ENCODE measurements around the gene GPR3.
"Not testable (repeated sequence)": the region's sequence is repeated elsewhere in the genome, so short reads cannot be mapped to it uniquely, and the experiment has no call there.

Gene GPR3

GRCh38 chr1:27405074-27405473 is 12.7 kb downstream of the GPR3 start:
- Mint-ChIP-seq H3K27me3 (no peaks in the 10 kb centered on the region), H3K27ac (peak overlapping the region in 1 of 2 donors; percentile 91), H3K9me3 (no peaks in the 10 kb centered on the region), H3K36me3 (ENCODE audit: insufficient read depth) (peaks cover 31% of the 10 kb centered on the region), H3K4me1 (ENCODE audit: low read depth in 2 of 2) (peaks cover 5 to 22% of the 10 kb centered on the region in 2 donors), H3K4me3 (no peak overlapping the region)
- ATAC-seq (replicated peaks) (no peak), DNase-seq (no peak)

DNA sequence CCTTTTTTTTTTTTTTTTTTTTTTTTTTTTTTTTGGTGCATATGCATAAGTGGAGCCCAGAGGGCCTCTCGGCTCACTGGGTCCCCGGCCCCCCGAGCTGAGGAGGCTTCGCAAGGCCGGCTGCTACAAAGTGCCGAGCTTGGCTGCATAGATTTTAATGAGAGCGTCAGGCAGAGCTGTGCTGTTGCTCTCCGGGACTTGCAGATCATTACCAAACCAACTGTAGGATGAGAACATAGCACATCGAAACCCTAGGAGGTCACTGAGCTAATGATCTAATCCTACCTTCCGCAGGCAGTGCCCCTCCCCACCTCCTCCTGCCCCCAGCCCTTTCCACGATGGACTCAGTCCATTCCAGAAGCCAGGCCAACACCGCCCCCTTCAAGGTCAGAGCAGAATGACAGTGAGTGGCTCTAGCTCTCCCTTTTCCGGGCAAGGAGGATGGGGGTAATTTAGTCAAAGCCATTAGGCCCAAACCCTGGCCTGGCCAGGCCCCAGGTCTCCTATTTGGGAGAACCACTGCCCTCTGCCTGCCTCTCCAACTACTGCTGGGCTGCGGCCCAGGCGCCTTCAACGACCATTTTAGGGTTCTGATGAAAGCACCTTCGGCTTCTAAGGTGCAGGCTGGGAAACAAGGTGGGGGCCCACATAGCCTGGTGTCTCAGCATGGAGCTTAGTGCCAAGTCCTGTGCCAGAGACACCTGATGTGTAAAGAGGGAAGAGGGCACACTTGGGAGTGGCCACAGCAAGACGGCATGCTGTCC is 13.4 kb downstream of the GPR3 start:
- not testable (repeated sequence) for H3K4me3 Mint-ChIP-seq; H3K27me3 Mint-ChIP-seq; DNase-seq; ATAC-seq (replicated peaks); H3K9me3 Mint-ChIP-seq
- Mint-ChIP-seq H3K27ac (peak overlapping the region in 1 of 2 donors; percentile 60), H3K36me3 (ENCODE audit: insufficient read depth) (peaks cover 38% of the 10 kb centered on the region), H3K4me1 (ENCODE audit: low read depth in 2 of 2) (peaks cover 5 to 18% of the 10 kb centered on the region in 2 donors)

DNA sequence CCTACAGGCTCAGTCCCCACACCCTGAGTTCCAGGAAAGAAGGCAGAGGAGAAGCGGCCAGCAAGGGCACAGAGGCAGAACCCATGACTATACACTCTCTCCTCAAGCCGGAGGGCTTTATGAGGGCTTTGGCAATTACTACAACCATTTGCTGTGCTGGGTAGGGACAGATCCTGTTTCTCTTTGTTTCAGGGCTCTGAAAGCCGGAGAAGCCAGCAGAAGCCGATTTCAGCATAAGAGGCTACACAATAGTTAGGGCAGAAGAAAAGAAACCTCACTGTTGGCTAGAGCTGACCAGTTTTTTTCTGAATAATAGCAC is 13.9 kb downstream of the GPR3 start:
- Mint-ChIP-seq H3K36me3 (ENCODE audit: insufficient read depth) (peaks cover 43% of the 10 kb centered on the region), H3K27me3 (no peaks in the 10 kb centered on the region), H3K4me1 (ENCODE audit: low read depth in 2 of 2) (peaks cover 5 to 18% of the 10 kb centered on the region in 2 donors), H3K9me3 (no peaks in the 10 kb centered on the region), H3K4me3 (no peak overlapping the region), H3K27ac (peak overlapping the region in 1 of 2 donors; percentile 60)
- no peak for DNase-seq
- no peak for ATAC-seq (replicated peaks)

GRCh38 chr1:27406791-27407190 is 14.4 kb downstream of the GPR3 start:
- Mint-ChIP-seq H3K4me1 (ENCODE audit: low read depth in 2 of 2) (peaks cover 5 to 14% of the 10 kb centered on the region in 2 donors), H3K36me3 (ENCODE audit: insufficient read depth) (peaks cover 47% of the 10 kb centered on the region), H3K27ac (peak overlapping the region in 1 of 2 donors; percentile 62)
- not testable (repeated sequence) for ATAC-seq (replicated peaks); H3K27me3 Mint-ChIP-seq; DNase-seq; H3K9me3 Mint-ChIP-seq; H3K4me3 Mint-ChIP-seq

DNA sequence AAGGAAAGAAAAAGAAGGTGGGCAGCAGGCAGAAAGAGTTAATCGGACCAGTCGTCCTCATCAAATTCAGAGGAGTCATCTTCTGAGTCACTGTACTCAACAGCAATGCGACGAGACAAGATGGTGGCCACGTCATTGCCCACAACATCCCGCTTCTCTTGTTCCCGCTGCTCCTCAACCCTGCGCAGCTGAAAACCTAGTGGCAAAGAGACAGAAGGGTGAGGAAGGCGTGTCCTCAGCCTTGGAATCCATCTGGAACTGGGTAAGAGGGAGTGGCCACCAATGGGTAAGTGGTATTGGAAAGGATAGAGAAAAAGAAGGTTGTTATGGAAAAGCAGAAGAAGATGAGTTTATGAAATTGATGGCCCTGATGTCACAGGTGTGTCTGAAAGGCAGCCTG is 15.7 kb downstream of the GPR3 start:
- Mint-ChIP-seq H3K27me3 (no peaks in the 10 kb centered on the region), H3K9me3 (no peaks in the 10 kb centered on the region), H3K4me1 (ENCODE audit: low read depth in 2 of 2) (peaks cover 5 to 10% of the 10 kb centered on the region in 2 donors), H3K4me3 (no peak overlapping the region), H3K36me3 (ENCODE audit: insufficient read depth) (peaks cover 55% of the 10 kb centered on the region), H3K27ac (peak overlapping the region; percentile 62 to 74)
- ATAC-seq (replicated peaks) (no peak), DNase-seq (no peak)

DNA sequence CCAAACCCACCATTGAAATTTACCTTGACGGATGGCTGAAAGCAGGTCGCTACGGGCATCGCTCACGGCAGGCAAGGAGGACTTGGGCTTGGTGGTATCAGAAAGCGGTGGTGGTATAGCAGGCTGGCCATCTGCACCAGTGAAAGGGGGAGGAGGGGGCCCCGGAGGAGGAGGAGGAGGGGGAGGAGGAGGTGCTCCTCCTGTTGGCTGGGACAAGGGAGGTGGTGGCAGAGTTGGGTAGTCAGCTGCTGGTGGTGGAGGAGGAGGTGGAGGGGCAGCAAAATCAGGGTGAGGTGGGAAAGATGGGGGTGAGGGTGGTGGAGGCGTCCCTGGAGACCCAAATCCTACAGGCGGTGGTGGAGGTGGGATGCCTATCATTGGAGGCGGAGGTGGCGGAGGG is 17.2 kb downstream of the GPR3 start:
- Mint-ChIP-seq H3K27ac (peak overlapping the region in 1 of 2 donors; percentile 35), H3K4me3 (no peak overlapping the region), H3K27me3 (no peaks in the 10 kb centered on the region), H3K9me3 (no peaks in the 10 kb centered on the region), H3K36me3 (ENCODE audit: insufficient read depth) (peaks cover 69% of the 10 kb centered on the region), H3K4me1 (ENCODE audit: low read depth in 2 of 2) (peaks cover 0 to 2% of the 10 kb centered on the region in 2 donors)
- DNase-seq (no peak), ATAC-seq (replicated peaks) (no peak)

DNA sequence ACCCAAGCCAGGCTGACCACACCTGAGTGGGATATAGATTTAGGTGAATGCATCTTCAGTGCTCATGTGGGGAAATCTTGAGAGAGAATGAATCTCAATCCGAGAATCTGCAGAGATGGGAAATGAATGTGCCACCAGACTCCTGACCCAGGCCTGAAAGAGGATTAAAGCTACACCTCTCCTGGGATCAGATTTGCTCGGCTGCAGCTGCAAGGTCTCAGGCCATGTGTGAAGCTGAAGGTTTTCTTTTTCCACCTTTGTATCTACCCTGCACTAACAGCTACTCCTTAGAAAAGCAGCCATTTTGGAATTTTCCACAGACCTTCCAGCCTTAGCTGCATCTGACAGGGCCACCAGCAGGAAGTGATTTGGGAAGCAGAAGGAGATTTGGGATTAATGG is 18.3 kb downstream of the GPR3 start:
- no peak for DNase-seq
- H3K27me3 Mint-ChIP-seq: no peaks in the 10 kb centered on the region
- peaks cover under 1% of the 10 kb centered on the region in 2 donors for H3K4me1 Mint-ChIP-seq (ENCODE audit: low read depth in 2 of 2)
- H3K9me3 Mint-ChIP-seq: no peaks in the 10 kb centered on the region
- no peak for ATAC-seq (replicated peaks)
- peak overlapping the region in 1 of 2 donors; percentile 8 for H3K27ac Mint-ChIP-seq
- no peak overlapping the region for H3K4me3 Mint-ChIP-seq
- H3K36me3 Mint-ChIP-seq (ENCODE audit: insufficient read depth): peaks cover 75% of the 10 kb centered on the region

- Mint-ChIP-seq H3K27ac (peak overlapping the region in 1 of 2 donors; percentile 38), H3K36me3 (ENCODE audit: insufficient read depth) (peaks cover 82% of the 10 kb centered on the region), H3K27me3 (no peaks in the 10 kb centered on the region), H3K9me3 (no peaks in the 10 kb centered on the region), H3K4me1 (ENCODE audit: low read depth in 2 of 2) (peaks cover 9 to 18% of the 10 kb centered on the region in 2 donors), H3K4me3 (no peak overlapping the region)
- no peak for DNase-seq
- ATAC-seq (replicated peaks): no peak
Measured at GRCh38 chr1:27412502-27412901, 20.1 kb downstream of the GPR3 start.

DNA sequence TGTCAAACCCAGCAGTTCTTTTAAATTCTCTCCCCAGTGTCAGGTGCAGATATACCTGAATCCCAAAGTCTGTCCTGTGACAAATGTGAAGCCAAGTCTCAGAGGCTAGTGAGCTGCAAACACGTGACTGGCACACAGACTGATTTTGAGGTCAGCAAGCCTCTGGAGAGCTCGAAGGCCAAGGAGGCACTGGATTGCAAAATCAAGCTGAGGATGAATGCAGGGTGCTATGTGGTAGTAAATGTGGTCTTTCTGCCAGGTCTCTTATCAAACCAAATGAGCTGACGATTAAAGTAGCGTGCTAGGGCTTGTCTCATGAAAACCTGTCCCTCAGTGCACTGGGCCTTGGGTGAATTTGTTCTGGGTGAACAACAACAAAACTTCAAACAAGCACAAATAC is 20.6 kb downstream of the GPR3 start:
- ATAC-seq (replicated peaks): no peak
- no peaks in the 10 kb centered on the region for H3K9me3 Mint-ChIP-seq
- H3K4me1 Mint-ChIP-seq (ENCODE audit: low read depth in 2 of 2): peaks cover 9 to 18% of the 10 kb centered on the region in 2 donors
- peaks cover 82% of the 10 kb centered on the region for H3K36me3 Mint-ChIP-seq (ENCODE audit: insufficient read depth)
- no peak overlapping the region for H3K4me3 Mint-ChIP-seq
- H3K27me3 Mint-ChIP-seq: no peaks in the 10 kb centered on the region
- DNase-seq: no peak
- H3K27ac Mint-ChIP-seq: no peak overlapping the region

GRCh38 chr1:27414091-27414490 is 21.7 kb downstream of the GPR3 start:
- no peak for ATAC-seq (replicated peaks)
- no peak for DNase-seq
- peaks cover 83% of the 10 kb centered on the region for H3K36me3 Mint-ChIP-seq (ENCODE audit: insufficient read depth)
- peaks cover 14 to 29% of the 10 kb centered on the region in 2 donors for H3K4me1 Mint-ChIP-seq (ENCODE audit: low read depth in 2 of 2)
- no peaks in the 10 kb centered on the region for H3K9me3 Mint-ChIP-seq
- H3K4me3 Mint-ChIP-seq: no peak overlapping the region
- no peaks in the 10 kb centered on the region for H3K27me3 Mint-ChIP-seq
- H3K27ac Mint-ChIP-seq: peak overlapping the region; percentile 2 to 84

DNA sequence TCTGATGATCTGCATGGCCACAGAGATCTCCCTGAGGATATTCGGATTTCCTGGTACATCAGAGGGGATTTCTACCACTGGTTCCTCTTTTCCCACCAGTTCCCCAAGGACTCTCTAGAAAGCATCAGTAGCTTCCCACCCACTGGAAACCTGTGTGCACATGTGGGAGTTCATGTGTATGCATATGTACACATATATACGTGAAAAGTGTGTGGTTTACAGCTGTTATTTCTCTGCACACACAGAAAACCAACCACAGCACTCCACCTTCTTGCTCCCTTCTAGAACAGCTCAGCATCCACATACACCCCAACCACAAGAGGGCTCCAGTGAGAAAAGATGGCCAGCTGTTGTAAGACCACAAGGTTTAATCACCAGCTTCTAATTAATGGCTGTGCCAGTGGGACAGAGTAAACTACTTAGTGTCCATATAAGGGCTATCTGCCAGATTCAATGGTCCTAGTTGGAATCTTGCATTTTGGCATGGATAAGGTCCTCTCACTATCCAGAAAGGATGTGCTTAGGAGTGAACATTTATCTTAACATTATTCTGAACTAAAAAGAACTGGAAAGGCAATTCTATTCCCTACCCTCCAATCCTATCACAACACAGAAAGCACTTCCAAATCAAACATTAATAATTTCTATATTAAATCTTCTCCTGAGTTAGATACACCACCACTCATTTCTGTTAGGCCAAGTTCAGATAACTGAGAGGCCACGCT is 24.1 kb downstream of the GPR3 start:
- peaks cover 63% of the 10 kb centered on the region for H3K36me3 Mint-ChIP-seq (ENCODE audit: insufficient read depth)
- no peak overlapping the region for H3K4me3 Mint-ChIP-seq
- H3K27ac Mint-ChIP-seq: peak overlapping the region; percentile 42 to 53
- no peaks in the 10 kb centered on the region for H3K9me3 Mint-ChIP-seq
- DNase-seq (peak; percentile 45 to 56 (median 49)), ATAC-seq (replicated peaks) (peak; percentile 76)
- no peaks in the 10 kb centered on the region for H3K27me3 Mint-ChIP-seq
- H3K4me1 Mint-ChIP-seq (ENCODE audit: low read depth in 2 of 2): peaks cover 14 to 34% of the 10 kb centered on the region in 2 donors

- H3K27ac Mint-ChIP-seq: peak overlapping the region; percentile 90
- H3K9me3 Mint-ChIP-seq: no peaks in the 10 kb centered on the region
- H3K36me3 Mint-ChIP-seq (ENCODE audit: insufficient read depth): peaks cover 55% of the 10 kb centered on the region
- DNase-seq (no peak), ATAC-seq (replicated peaks) (no peak)
- no peak overlapping the region for H3K4me3 Mint-ChIP-seq
- H3K27me3 Mint-ChIP-seq: no peaks in the 10 kb centered on the region
- H3K4me1 Mint-ChIP-seq (ENCODE audit: low read depth in 2 of 2): peaks cover 18 to 42% of the 10 kb centered on the region in 2 donors
Measured at GRCh38 chr1:27417713-27418112, 25.3 kb downstream of the GPR3 start.

- peak overlapping the region; percentile 31 to 45 for H3K4me3 Mint-ChIP-seq
- H3K4me1 Mint-ChIP-seq (ENCODE audit: low read depth in 2 of 2): peaks cover 18 to 44% of the 10 kb centered on the region in 2 donors
Measured at GRCh38 chr1:27418326-27419185, 26.1 kb downstream of the GPR3 start.

More at GRCh38 chr1:27418326-27419185, 26.1 kb downstream of the GPR3 start:
- DNase-seq (peak; percentile 23 to 29 (median 29)), ATAC-seq (replicated peaks) (peak; percentile 79)
- Mint-ChIP-seq H3K9me3 (no peaks in the 10 kb centered on the region), H3K27me3 (no peaks in the 10 kb centered on the region), H3K27ac (peak overlapping the region; percentile 90), H3K36me3 (ENCODE audit: insufficient read depth) (peaks cover 51% of the 10 kb centered on the region)

Measured in effector memory CD8-positive, alpha-beta T cell (primary cell).